Endothelial cell of umbilical vein (primary cell): ENCODE data around the gene SAMMSON. TPM values are rescaled to one million over a fixed set of nuclear protein-coding genes. Genes with fewer than 3 reads are reported as not detected.

Experiments used
- BruUV-seq: library from RNA; stranded (reverse); fragments of 400-500 nt; replicated peaks from 2 replicates; lab custom pipeline; 2021; lab: Mats Ljungman, UMichigan
- CTCF ChIA-PET: fragments of 300-600, 350-600 bp; sonication (Branson Sonifier 250); formaldehyde crosslinking; loops from one replicate; lab custom pipeline; 2021; ENCODE audit warnings: antibody characterized with exemption, inconsistent platforms; lab: Charles Lee
- POLR2A ChIA-PET: fragments of 300-600, 350-600 bp; sonication (Branson Sonifier 250); formaldehyde crosslinking; loops from one replicate; lab custom pipeline; 2021; ENCODE audit warnings: antibody characterized with exemption, inconsistent platforms; lab: Charles Lee
- DNase-seq: peaks from one replicate; pipeline ENCODE4 v3.0.0-alpha.2; 2011; ENCODE audit warnings: low read depth, low spot score
- FAIRE-seq: peaks from 2 replicates; lab custom pipeline; 2011; peaks lifted over from hg19 to GRCh38; lab: Jason Lieb, UNC
- H2AFZ ChIP-seq: 2 replicates; pipeline ENCODE4 v1.6.0; 2012; ENCODE audit warnings: low read depth, low read length, control low read depth, inconsistent platforms
- H3K27ac ChIP-seq: 2 replicates; pipeline ENCODE4 v1.5.1; 2011; ENCODE audit warnings: low read depth, mild to moderate bottlenecking, control low read depth, low read length, moderate library complexity; ENCODE audit not compliant: insufficient read depth
- H3K27me3 ChIP-seq, 2 experiments: 2 replicates each; pipeline versions ENCODE4 v1.6.0 to v1.6.1; 2011; ENCODE audit warnings: low read length in 2 of 2, mixed read lengths in 1 of 2; ENCODE audit not compliant: control insufficient read depth in 2 of 2, insufficient read depth in 2 of 2
- H3K36me3 ChIP-seq, 2 experiments: 2 replicates in 1 of 2; 3 replicates in 1 of 2; pipeline ENCODE4 v1.5.1; 2011; ENCODE audit warnings: low read length in 2 of 2, mild to moderate bottlenecking in 1 of 2, moderate library complexity in 1 of 2; ENCODE audit not compliant: control insufficient read depth in 2 of 2, insufficient read depth in 2 of 2; ENCODE audit errors: extremely low read depth in 1 of 2
- H3K4me1 ChIP-seq: 3 replicates; pipeline ENCODE4 v1.5.1; 2011; ENCODE audit warnings: mild to moderate bottlenecking, low read length; ENCODE audit not compliant: control insufficient read depth, insufficient read depth; ENCODE audit errors: extremely low read depth
- H3K4me2 ChIP-seq: 2 replicates; pipeline ENCODE4 v1.6.1; 2011; ENCODE audit warnings: low read length, control low read depth, mixed read lengths; ENCODE audit not compliant: insufficient read depth
- H3K4me3 ChIP-seq, 3 experiments: fragments of 200-600 bp in 1 of 3; sonication (generic), shearing (Covaris generic) in 1 of 3; replicated peaks in 1 of 3; 2 replicates each; pipeline ENCODE4 v1.5.1; 2011 to 2016; ENCODE audit warnings: control low read depth in 3 of 3, low read length in 3 of 3, mild to moderate bottlenecking in 2 of 3, inconsistent platforms in 1 of 3, low read depth in 1 of 3, moderate library complexity in 1 of 3; ENCODE audit not compliant: insufficient read depth in 1 of 3
- H3K79me2 ChIP-seq: 2 replicates; pipeline ENCODE4 v1.6.0; 2012; ENCODE audit warnings: low read length, inconsistent platforms; ENCODE audit not compliant: control insufficient read depth, insufficient read depth
- H3K9ac ChIP-seq: replicated peaks from 2 replicates; pipeline ENCODE3; 2011; ENCODE audit warnings: low read length, control low read depth; ENCODE audit not compliant: insufficient read depth; ENCODE audit errors: extremely low read depth
- H3K9me1 ChIP-seq: replicated peaks from 3 replicates; pipeline ENCODE4 v1.6.0; 2011; ENCODE audit warnings: mild to moderate bottlenecking, low read length; ENCODE audit not compliant: control insufficient read depth, insufficient read depth; ENCODE audit errors: extremely low read depth
- H3K9me3 ChIP-seq: replicated peaks from 2 replicates; pipeline ENCODE4 v1.5.1; 2012; ENCODE audit warnings: low read length, inconsistent platforms; ENCODE audit not compliant: control insufficient read depth, insufficient read depth
- H4K20me1 ChIP-seq: replicated peaks from 2 replicates; pipeline ENCODE3; 2011; ENCODE audit warnings: mild to moderate bottlenecking, low read length; ENCODE audit not compliant: control insufficient read depth, insufficient read depth; ENCODE audit errors: extremely low read depth
- FOS ChIP-seq: IDR thresholded peaks from 2 replicates; pipeline ENCODE4 v1.6.1; 2011; ENCODE audit warnings: mild to moderate bottlenecking, low read length, moderate library complexity, borderline replicate concordance; ENCODE audit not compliant: insufficient read depth
- GATA2 ChIP-seq: IDR thresholded peaks from 2 replicates; pipeline ENCODE4 v1.7.0; 2011; ENCODE audit warnings: low read depth, mild to moderate bottlenecking, moderate library complexity, mixed read lengths, low read length; ENCODE audit not compliant: insufficient read length, insufficient read depth
- JUN ChIP-seq: IDR thresholded peaks from 2 replicates; pipeline ENCODE4 v1.6.1; 2011; ENCODE audit warnings: borderline replicate concordance, low read depth; ENCODE audit not compliant: insufficient read length, insufficient read depth
- MYC ChIP-seq: IDR thresholded peaks from one replicate; pipeline ENCODE4 v1.6.1; 2011; ENCODE audit warnings: mild to moderate bottlenecking, low read depth, low read length
- POLR2A ChIP-seq: IDR thresholded peaks from 2 replicates; pipeline ENCODE4 v1.6.1; 2012; ENCODE audit warnings: low read depth, mild to moderate bottlenecking, control low read depth, low read length
- POLR2AphosphoS5 ChIP-seq: IDR thresholded peaks from 2 replicates; pipeline ENCODE4 v1.6.1; 2012; ENCODE audit warnings: low read depth, mild to moderate bottlenecking, control low read depth, low read length, moderate library complexity; ENCODE audit not compliant: insufficient read depth
- dilution Hi-C: fragments of 300-500 bp; cut with MboI; formaldehyde crosslinking; loops from one replicate; pipeline ENCODE4 v1.15.0; 2019; ENCODE audit warnings: low sequenced_read_pairs; ENCODE audit not compliant: extremely low pct_ligation_motif_present
- intact Hi-C: fragments of 100-400 bp; cut with micrococcal nuclease; formaldehyde crosslinking; loops from one replicate; pipeline ENCODE4 v1.10.0; 2022
- polyA plus RNA-seq, 4 experiments: library from polyadenylated mRNA; depleted of rRNA in 3 of 4; stranded (reverse) in 3 of 4; unstranded in 1 of 4; fragments of >200 nt; gene quantifications; 2 replicates each; pipeline versions ENCODE4 v1.2.1 to v1.2.3, GENCODE V29; 2011 to 2012; ENCODE audit warnings: missing spikeins in 1 of 4
- total RNA-seq: library from RNA; stranded (reverse); gene quantifications from 2 replicates; pipeline ENCODE4 v1.2.3, GENCODE V29; 2021
- TF ChIP-seq, protein P1 (sequence below), 2 donors: IDR thresholded peaks; 1 replicate in 1 of 2; 2 replicates in 1 of 2; pipeline ENCODE4 v1.5.1; 2011; ENCODE audit warnings: low read length in 2 of 2, mild to moderate bottlenecking in 2 of 2, moderate library complexity in 2 of 2, control low read depth in 1 of 2, inconsistent platforms in 1 of 2, low read depth in 1 of 2; ENCODE audit not compliant: insufficient read depth in 1 of 2; ENCODE audit errors: extremely low read depth in 1 of 2
- TF ChIP-seq, protein P2 (sequence below): IDR thresholded peaks from 2 replicates; pipeline ENCODE4 v1.6.1; 2011; ENCODE audit not compliant: insufficient read depth, insufficient read length

SAMMSON gene
- total and polyA plus RNA-seq, 2 donors (not counting 3 experiments of a cell fraction or from before 2014, with no cell fraction given) = not detected

DNA sequence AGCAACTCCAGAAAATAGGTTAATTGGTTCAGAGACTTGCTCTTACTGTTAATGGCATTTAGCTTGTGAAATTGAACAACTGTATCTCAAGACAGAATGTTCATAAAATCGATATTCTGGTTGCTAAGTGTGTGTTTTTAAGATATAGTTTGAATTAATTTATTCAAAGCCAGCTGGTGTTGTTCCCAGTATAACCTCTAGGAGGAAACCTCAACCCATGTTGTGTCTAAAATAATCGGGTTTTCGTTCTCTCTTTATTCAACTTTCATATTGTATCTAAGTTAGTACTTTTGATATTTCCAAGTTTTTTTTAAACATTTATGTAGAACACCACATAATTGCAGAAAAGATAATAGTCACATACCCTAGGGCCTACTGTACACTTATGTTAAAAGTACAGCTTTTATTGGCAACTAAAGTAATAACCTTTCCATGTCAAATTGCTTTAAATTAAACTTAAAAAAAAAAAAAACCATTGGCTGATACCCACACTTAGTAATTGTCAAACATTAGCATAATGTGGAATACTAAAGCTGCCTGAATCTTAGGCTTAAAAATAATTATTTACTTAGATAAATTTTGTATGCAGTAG, 90.9 kb downstream of the SAMMSON start:
- ChIA-PET POLR2A (no interaction called here), CTCF (interaction anchor here (0.6 to 3.3 kb wide), 24 partner anchors 9 to 1591 kb away, joined by 3 to 64 read pairs (median 4); no protein-coding TSS in a partner anchor)
- BruUV-seq = no TSS peak
- Histone ChIP-seq H3K9ac (no peak overlapping the region), H3K27ac (no peak overlapping the region), H3K4me1 (no peaks in the 10 kb centered on the region), H3K9me1 (no peaks in the 10 kb centered on the region), H3K36me3 (no peaks in the 10 kb centered on the region), H3K4me3 (no peak overlapping the region), H3K79me2 (no peaks in the 10 kb centered on the region), H3K27me3 (no peaks in the 10 kb centered on the region), H3K9me3 (no peaks in the 10 kb centered on the region), H3K4me2 (peak overlapping the region; percentile 45), H2AFZ (no peak overlapping the region), H4K20me1 (no peaks in the 10 kb centered on the region)
- TF ChIP-seq GATA2 = no peak
- no peak for TF ChIP-seq JUN
- TF ChIP-seq FOS = no peak
- no peak for TF ChIP-seq POLR2AphosphoS5
- TF ChIP-seq MYC = no peak
- TF ChIP-seq, protein P1, sequence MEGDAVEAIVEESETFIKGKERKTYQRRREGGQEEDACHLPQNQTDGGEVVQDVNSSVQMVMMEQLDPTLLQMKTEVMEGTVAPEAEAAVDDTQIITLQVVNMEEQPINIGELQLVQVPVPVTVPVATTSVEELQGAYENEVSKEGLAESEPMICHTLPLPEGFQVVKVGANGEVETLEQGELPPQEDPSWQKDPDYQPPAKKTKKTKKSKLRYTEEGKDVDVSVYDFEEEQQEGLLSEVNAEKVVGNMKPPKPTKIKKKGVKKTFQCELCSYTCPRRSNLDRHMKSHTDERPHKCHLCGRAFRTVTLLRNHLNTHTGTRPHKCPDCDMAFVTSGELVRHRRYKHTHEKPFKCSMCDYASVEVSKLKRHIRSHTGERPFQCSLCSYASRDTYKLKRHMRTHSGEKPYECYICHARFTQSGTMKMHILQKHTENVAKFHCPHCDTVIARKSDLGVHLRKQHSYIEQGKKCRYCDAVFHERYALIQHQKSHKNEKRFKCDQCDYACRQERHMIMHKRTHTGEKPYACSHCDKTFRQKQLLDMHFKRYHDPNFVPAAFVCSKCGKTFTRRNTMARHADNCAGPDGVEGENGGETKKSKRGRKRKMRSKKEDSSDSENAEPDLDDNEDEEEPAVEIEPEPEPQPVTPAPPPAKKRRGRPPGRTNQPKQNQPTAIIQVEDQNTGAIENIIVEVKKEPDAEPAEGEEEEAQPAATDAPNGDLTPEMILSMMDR (IDR thresholded peaks at IDR 0.05; ENCODE audit: extremely low read depth in 1 of 2, insufficient read depth in 1 of 2, low read depth in 1 of 2, low read length in 2 of 2) = peak; percentile 42 to 52
- TF ChIP-seq, protein P2, sequence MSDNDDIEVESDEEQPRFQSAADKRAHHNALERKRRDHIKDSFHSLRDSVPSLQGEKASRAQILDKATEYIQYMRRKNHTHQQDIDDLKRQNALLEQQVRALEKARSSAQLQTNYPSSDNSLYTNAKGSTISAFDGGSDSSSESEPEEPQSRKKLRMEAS = no peak
- TF ChIP-seq POLR2A = no peak
- dilution Hi-C loops = no loop called here
- DNase-seq (peak; percentile 52), FAIRE-seq (peak; percentile 63)
- intact Hi-C loops = loop anchor here (1.0 to 10.0 kb wide), 3 partner anchors 269 to 974 kb away; no protein-coding TSS in a partner anchor
